ENCODE measurements around the gene GOT2.

The GOT2 gene

GRCh38 chr16:58727796-58728568 lies 6.1 kb downstream of the GOT2 start:
- no peak for DNase-seq (ENCODE audit: low read depth)
- TF ChIP-seq, protein P1, sequence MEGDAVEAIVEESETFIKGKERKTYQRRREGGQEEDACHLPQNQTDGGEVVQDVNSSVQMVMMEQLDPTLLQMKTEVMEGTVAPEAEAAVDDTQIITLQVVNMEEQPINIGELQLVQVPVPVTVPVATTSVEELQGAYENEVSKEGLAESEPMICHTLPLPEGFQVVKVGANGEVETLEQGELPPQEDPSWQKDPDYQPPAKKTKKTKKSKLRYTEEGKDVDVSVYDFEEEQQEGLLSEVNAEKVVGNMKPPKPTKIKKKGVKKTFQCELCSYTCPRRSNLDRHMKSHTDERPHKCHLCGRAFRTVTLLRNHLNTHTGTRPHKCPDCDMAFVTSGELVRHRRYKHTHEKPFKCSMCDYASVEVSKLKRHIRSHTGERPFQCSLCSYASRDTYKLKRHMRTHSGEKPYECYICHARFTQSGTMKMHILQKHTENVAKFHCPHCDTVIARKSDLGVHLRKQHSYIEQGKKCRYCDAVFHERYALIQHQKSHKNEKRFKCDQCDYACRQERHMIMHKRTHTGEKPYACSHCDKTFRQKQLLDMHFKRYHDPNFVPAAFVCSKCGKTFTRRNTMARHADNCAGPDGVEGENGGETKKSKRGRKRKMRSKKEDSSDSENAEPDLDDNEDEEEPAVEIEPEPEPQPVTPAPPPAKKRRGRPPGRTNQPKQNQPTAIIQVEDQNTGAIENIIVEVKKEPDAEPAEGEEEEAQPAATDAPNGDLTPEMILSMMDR (IDR thresholded peaks at IDR 0.05; ENCODE audit: low read depth, low read length): no peak
- no peak for TF ChIP-seq POLR2A (IDR thresholded peaks at IDR 0.05; ENCODE audit: extremely low read depth, insufficient read length)
- no peak for TF ChIP-seq MYC (IDR thresholded peaks at IDR 0.05; ENCODE audit: low read depth, low read length)
- TF ChIP-seq MAX (IDR thresholded peaks at IDR 0.05; ENCODE audit: low read depth, low read length): no peak
- no peak overlapping the region for H3K4me3 ChIP-seq (ENCODE audit: low read depth, low read length)

DNA sequence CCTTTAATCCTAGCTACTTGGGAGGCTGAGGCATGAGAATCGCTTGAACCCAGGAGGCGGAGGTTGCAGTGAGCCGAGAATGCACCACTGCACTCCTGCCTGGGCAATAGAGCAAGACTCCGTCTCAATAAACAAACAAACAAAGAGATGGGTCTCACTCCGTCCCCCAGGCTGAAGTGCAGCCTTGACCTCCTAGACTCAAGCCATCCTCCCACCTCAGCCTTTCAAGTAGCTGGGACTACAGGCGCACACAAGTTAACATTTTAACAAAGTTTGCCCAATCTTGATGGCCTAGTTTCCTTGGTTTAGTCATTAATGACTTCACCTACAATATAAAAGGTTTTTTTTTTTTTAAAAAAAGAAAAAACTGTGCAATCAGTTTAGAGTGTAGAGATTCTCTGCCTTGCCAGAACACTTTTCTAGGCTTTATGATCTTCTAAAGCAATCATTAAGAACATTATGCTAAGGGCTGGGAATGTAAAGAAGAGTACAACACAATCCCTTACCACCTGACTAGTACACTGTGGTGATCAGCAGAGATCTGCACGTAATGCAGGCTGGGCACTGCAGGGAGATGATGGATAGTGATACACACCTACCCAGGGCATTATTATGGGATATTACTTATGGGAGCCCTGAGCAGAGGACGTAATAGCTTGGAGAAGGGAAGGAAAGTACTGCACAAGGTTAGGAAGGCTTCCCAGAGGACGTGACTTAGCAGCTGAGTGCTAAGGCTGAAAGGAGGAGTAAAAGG lies 6.9 kb downstream of the GOT2 start:
- no peak for DNase-seq (ENCODE audit: low read depth)
- no peak overlapping the region for H3K4me3 ChIP-seq (ENCODE audit: low read depth, low read length)
- TF ChIP-seq MAX (IDR thresholded peaks at IDR 0.05; ENCODE audit: low read depth, low read length) (no peak), POLR2A (IDR thresholded peaks at IDR 0.05; ENCODE audit: extremely low read depth, insufficient read length) (no peak), MYC (IDR thresholded peaks at IDR 0.05; ENCODE audit: low read depth, low read length) (no peak)
- TF ChIP-seq, protein P1 (IDR thresholded peaks at IDR 0.05; ENCODE audit: low read depth, low read length): no peak

GRCh38 chr16:58723109-58723508 lies 11.0 kb downstream of the GOT2 start:
- no peak overlapping the region for H3K4me3 ChIP-seq (ENCODE audit: low read depth, low read length)
- no peak for DNase-seq (ENCODE audit: low read depth)
- no peak for TF ChIP-seq MAX (IDR thresholded peaks at IDR 0.05; ENCODE audit: low read depth, low read length)
- no peak for TF ChIP-seq MYC (IDR thresholded peaks at IDR 0.05; ENCODE audit: low read depth, low read length)
- TF ChIP-seq, protein P1 (IDR thresholded peaks at IDR 0.05; ENCODE audit: low read depth, low read length): no peak
- no peak for TF ChIP-seq POLR2A (IDR thresholded peaks at IDR 0.05; ENCODE audit: extremely low read depth, insufficient read length)

GRCh38 chr16:58717994-58718393 lies 16.1 kb downstream of the GOT2 start:
- TF ChIP-seq POLR2A (IDR thresholded peaks at IDR 0.05; ENCODE audit: extremely low read depth, insufficient read length): no peak
- no peak overlapping the region for H3K4me3 ChIP-seq (ENCODE audit: low read depth, low read length)
- no peak for DNase-seq (ENCODE audit: low read depth)

DNA sequence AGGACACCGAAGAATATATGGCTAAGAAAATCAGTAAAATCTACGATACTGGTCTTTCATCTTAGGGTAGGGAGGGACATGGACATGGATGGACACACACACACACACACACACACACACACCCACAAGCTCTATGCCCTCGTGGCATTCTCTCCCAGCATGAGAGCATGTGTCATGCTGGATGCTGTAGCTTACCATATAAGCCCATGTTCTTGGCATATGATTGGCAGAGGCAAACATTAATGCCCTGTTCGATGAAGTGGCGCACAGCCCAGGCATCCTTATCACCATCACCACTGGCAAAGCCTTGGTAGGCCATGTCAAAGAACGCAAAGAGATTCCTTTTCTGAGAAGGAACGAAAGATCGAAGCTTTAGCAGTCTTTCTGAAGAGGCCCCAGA lies 17.6 kb downstream of the GOT2 start:
- no peak overlapping the region for H3K4me3 ChIP-seq (ENCODE audit: low read depth, low read length)
- TF ChIP-seq, protein P1 (IDR thresholded peaks at IDR 0.05; ENCODE audit: low read depth, low read length): no peak
- TF ChIP-seq MYC (IDR thresholded peaks at IDR 0.05; ENCODE audit: low read depth, low read length) (no peak), MAX (IDR thresholded peaks at IDR 0.05; ENCODE audit: low read depth, low read length) (no peak), POLR2A (IDR thresholded peaks at IDR 0.05; ENCODE audit: extremely low read depth, insufficient read length) (no peak)
- DNase-seq (ENCODE audit: low read depth): no peak

- no peak for DNase-seq (ENCODE audit: low read depth)
- TF ChIP-seq MYC (IDR thresholded peaks at IDR 0.05; ENCODE audit: low read depth, low read length) (no peak), MAX (IDR thresholded peaks at IDR 0.05; ENCODE audit: low read depth, low read length) (no peak), POLR2A (IDR thresholded peaks at IDR 0.05; ENCODE audit: extremely low read depth, insufficient read length) (no peak)
- TF ChIP-seq, protein P1 (IDR thresholded peaks at IDR 0.05; ENCODE audit: low read depth, low read length): no peak
- no peak overlapping the region for H3K4me3 ChIP-seq (ENCODE audit: low read depth, low read length)
Observed at GRCh38 chr16:58713742-58714141, 20.4 kb downstream of the GOT2 start.
